WTC11 (cell line): ENCODE data around the gene SPATA3. TPM values are rescaled to one million over a fixed set of nuclear protein-coding genes. Genes with fewer than 3 reads are reported as not detected.

Source experiments
- ATAC-seq: fragments of 200-7000 bp; cut with Tn5 transposase; 2 replicates; pipeline ENCODE4 v1.10.0; 2021; ENCODE audit warnings: mild to moderate bottlenecking, moderate library complexity
- CTCF ChIA-PET: fragments of 300-600 bp; sonication (Branson Sonifier 250); formaldehyde crosslinking; loops from one replicate; lab custom pipeline; 2021; ENCODE audit warnings: antibody characterized with exemption; lab: Charles Lee
- POLR2A ChIA-PET: fragments of 350-600 bp; sonication (Branson Sonifier 250); formaldehyde crosslinking; loops from one replicate; lab custom pipeline; 2021; ENCODE audit warnings: antibody characterized with exemption; lab: Charles Lee
- DNase-seq: peaks from one replicate; pipeline ENCODE4 v3.0.0; 2021; ENCODE audit warnings: low spot score
- H3K27ac Mint-ChIP-seq: 2 replicates; pipeline ENCODE4 v1.8.0; 2021; ENCODE audit warnings: mixed read lengths
- H3K27me3 Mint-ChIP-seq: 2 replicates; pipeline ENCODE4 v1.8.0; 2021; ENCODE audit warnings: low read depth, mild to moderate bottlenecking, moderate library complexity, mixed read lengths
- H3K36me3 Mint-ChIP-seq: 2 replicates; pipeline ENCODE4 v1.8.0; 2021; ENCODE audit warnings: mixed read lengths
- H3K4me1 Mint-ChIP-seq: 2 replicates; pipeline ENCODE4 v1.8.0; 2022; ENCODE audit warnings: mixed read lengths
- H3K4me3 Mint-ChIP-seq: 2 replicates; pipeline ENCODE4 v1.8.0; 2021; ENCODE audit warnings: mild to moderate bottlenecking, moderate library complexity, mixed read lengths
- H3K9me3 Mint-ChIP-seq: 2 replicates; pipeline ENCODE4 v1.8.0; 2021; ENCODE audit warnings: mixed read lengths
- FOXJ3 ChIP-seq: sonication (generic); formaldehyde crosslinking; IDR thresholded peaks from 2 replicates; pipeline ENCODE4 v1.9.0; 2021; ENCODE audit warnings: missing genetic modification reagents, mild to moderate bottlenecking, borderline replicate concordance
- FOXP4 ChIP-seq: sonication (generic); formaldehyde crosslinking; IDR thresholded peaks from 2 replicates; pipeline ENCODE4 v1.8.0; 2022; ENCODE audit warnings: mild to moderate bottlenecking, missing genetic modification reagents
- GABPB1 ChIP-seq: sonication (generic); formaldehyde crosslinking; IDR thresholded peaks from 2 replicates; pipeline ENCODE4 v1.8.1; 2023; ENCODE audit warnings: mild to moderate bottlenecking, missing genetic modification reagents
- IRF2 ChIP-seq: sonication (generic); formaldehyde crosslinking; IDR thresholded peaks from 2 replicates; pipeline ENCODE4 v1.8.0; 2022; ENCODE audit warnings: low read depth, missing genetic modification reagents, borderline replicate concordance
- STAT6 ChIP-seq: sonication (generic); formaldehyde crosslinking; conservative IDR thresholded peaks from 2 replicates; pipeline ENCODE4 v1.8.1; 2023; ENCODE audit warnings: mild to moderate bottlenecking, low read depth, missing genetic modification reagents, moderate library complexity
- ZNF263 ChIP-seq: sonication (generic); formaldehyde crosslinking; IDR thresholded peaks from 2 replicates; pipeline ENCODE4 v1.8.1; 2022; ENCODE audit warnings: low read depth, mild to moderate bottlenecking, moderate library complexity, missing genetic modification reagents
- ZNF281 ChIP-seq: sonication (generic); formaldehyde crosslinking; IDR thresholded peaks from 2 replicates; pipeline ENCODE4 v1.8.0; 2023; ENCODE audit warnings: mild to moderate bottlenecking, missing genetic modification reagents
- ZNF512 ChIP-seq: sonication (generic); formaldehyde crosslinking; IDR thresholded peaks from 2 replicates; pipeline ENCODE4 v1.8.1; 2022; ENCODE audit warnings: missing genetic modification reagents, borderline replicate concordance
- total RNA-seq: library from RNA; stranded (reverse); gene quantifications from 3 replicates; pipeline ENCODE4 v1.2.3, GENCODE V29; 2021

The SPATA3 gene
- total RNA-seq, 1 experiment from 2014 or later = not detected

- Mint-ChIP-seq H3K27ac (no peak overlapping the region), H3K4me3 (no peak overlapping the region), H3K4me1 (no peaks in the 10 kb centered on the region), H3K9me3 (no peaks in the 10 kb centered on the region), H3K27me3 (peaks cover 16% of the 10 kb centered on the region), H3K36me3 (no peaks in the 10 kb centered on the region)
- ATAC-seq (peak; percentile 48), DNase-seq (no peak)
- ChIA-PET POLR2A (no interaction called here), CTCF (no interaction called here)
- TF ChIP-seq FOXJ3 = no peak
- no peak for TF ChIP-seq ZNF263 (CRISPR knock-in tag)
- TF ChIP-seq GABPB1 = no peak
Measured at GRCh38 chr2:231046916-231047273, 51.0 kb downstream of the SPATA3 start.

- ChIA-PET CTCF (no interaction called here), POLR2A (no interaction called here)
- ATAC-seq (no peak), DNase-seq (no peak)
- Mint-ChIP-seq H3K27me3 (peaks cover 20% of the 10 kb centered on the region), H3K4me1 (peaks cover 1% of the 10 kb centered on the region; the same call in 1 of the 2 replicates), H3K36me3 (no peaks in the 10 kb centered on the region), H3K9me3 (no peaks in the 10 kb centered on the region), H3K4me3 (no peak overlapping the region), H3K27ac (no peak overlapping the region)
- TF ChIP-seq GABPB1 = peak; percentile 11; the same call in 1 of the 2 replicates
- TF ChIP-seq STAT6 = no peak
Measured at GRCh38 chr2:231047274-231047922, 51.5 kb downstream of the SPATA3 start.

- peaks cover 4% of the 10 kb centered on the region; the same call in 1 of the 2 replicates for H3K4me1 Mint-ChIP-seq
- no peaks in the 10 kb centered on the region for H3K36me3 Mint-ChIP-seq
- ChIA-PET CTCF (interaction anchor here (0.6 kb wide), 1 partner anchor 73 kb away, joined by 3 read pairs; no protein-coding TSS in a partner anchor), POLR2A (no interaction called here)
- no peak overlapping the region for H3K4me3 Mint-ChIP-seq
- no peak for TF ChIP-seq ZNF512 (CRISPR knock-in tag)
- no peak for TF ChIP-seq IRF2 (CRISPR knock-in tag)
- no peak for TF ChIP-seq FOXP4 (CRISPR knock-in tag)
- no peak for TF ChIP-seq ZNF281 (CRISPR knock-in tag)
- TF ChIP-seq, all 79 proteins: peak for 0
- no peak for ATAC-seq
- H3K9me3 Mint-ChIP-seq = no peaks in the 10 kb centered on the region
- peaks cover 26% of the 10 kb centered on the region for H3K27me3 Mint-ChIP-seq
- no peak overlapping the region for H3K27ac Mint-ChIP-seq
- DNase-seq = no peak
Measured at GRCh38 chr2:231047923-231048915, 52.3 kb downstream of the SPATA3 start.
